ENCODE data around the gene TRIM16. TPM values are rescaled to one million over a fixed set of nuclear protein-coding genes. Genes with fewer than 3 reads are reported as not detected.

Gene TRIM16
- total and polyA plus RNA-seq, 9 of the 15 experiments (the other 6 are each of a cell fraction or from before 2014, with no cell fraction given): 3.5 to 9.2 (median 8.2) TPM

- TF ChIP-seq, protein P1, sequence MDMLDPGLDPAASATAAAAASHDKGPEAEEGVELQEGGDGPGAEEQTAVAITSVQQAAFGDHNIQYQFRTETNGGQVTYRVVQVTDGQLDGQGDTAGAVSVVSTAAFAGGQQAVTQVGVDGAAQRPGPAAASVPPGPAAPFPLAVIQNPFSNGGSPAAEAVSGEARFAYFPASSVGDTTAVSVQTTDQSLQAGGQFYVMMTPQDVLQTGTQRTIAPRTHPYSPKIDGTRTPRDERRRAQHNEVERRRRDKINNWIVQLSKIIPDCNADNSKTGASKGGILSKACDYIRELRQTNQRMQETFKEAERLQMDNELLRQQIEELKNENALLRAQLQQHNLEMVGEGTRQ (CRISPR knock-in tag; IDR thresholded peaks at IDR 0.05): peak; percentile 74
- no peak for TF ChIP-seq LARP7 (IDR thresholded peaks at IDR 0.05)
- TF ChIP-seq RAD51 (IDR thresholded peaks at IDR 0.05; ENCODE audit: borderline replicate concordance, low read depth): peak; percentile 84
- no peak for TF ChIP-seq RUNX1 (IDR thresholded peaks at IDR 0.05; ENCODE audit: low read depth)
- no peak for TF ChIP-seq SRSF1 (IDR thresholded peaks at IDR 0.05; ENCODE audit: low read depth, low read length)
- no peak for TF ChIP-seq STAG1 (CRISPR knock-in tag; IDR thresholded peaks at IDR 0.05; ENCODE audit: borderline replicate concordance)
- no peak for TF ChIP-seq ZFP1 (CRISPR knock-in tag; IDR thresholded peaks at IDR 0.05)
- TF ChIP-seq XRCC3 (IDR thresholded peaks at IDR 0.05): no peak
- no peak for TF ChIP-seq PTTG1 (tag; IDR thresholded peaks at IDR 0.05; ENCODE audit: low read depth)
- TF ChIP-seq ETV6 (IDR thresholded peaks at IDR 0.05; ENCODE audit: borderline replicate concordance in 1 of 2, low read depth in 2 of 2, low read length in 1 of 2): no peak
- TF ChIP-seq ETV6 (CRISPR knock-in tag; IDR thresholded peaks at IDR 0.05; ENCODE audit: borderline replicate concordance): no peak
- no peak for TF ChIP-seq HMGN3 (IDR thresholded peaks at IDR 0.05; ENCODE audit: borderline replicate concordance, extremely low read depth, insufficient read length, low read depth, low read length)
- no peak for TF ChIP-seq U2AF2 (optimal IDR thresholded peaks at IDR 0.05; ENCODE audit: low read depth, low read length)
- no peak for TF ChIP-seq FUS (optimal IDR thresholded peaks at IDR 0.05; ENCODE audit: low read depth, low read length)
- no peak for TF ChIP-seq TOE1 (IDR thresholded peaks at IDR 0.05; ENCODE audit: borderline replicate concordance)
- TF ChIP-seq TOE1 (CRISPR knock-in tag; IDR thresholded peaks at IDR 0.05; ENCODE audit: borderline replicate concordance, low read depth): no peak
- TF ChIP-seq ZNF146 (CRISPR knock-in tag; IDR thresholded peaks at IDR 0.05; ENCODE audit: unreplicated experiment): no peak
- TF ChIP-seq PHB2 (IDR thresholded peaks at IDR 0.05; ENCODE audit: low read depth): no peak
- no peak for TF ChIP-seq RHOXF2B (CRISPR knock-in tag; conservative IDR thresholded peaks at IDR 0.05)
- no peak for TF ChIP-seq CBFB (CRISPR knock-in tag; IDR thresholded peaks at IDR 0.05)
- TF ChIP-seq TBP (optimal IDR thresholded peaks at IDR 0.05; ENCODE audit: low read depth, low read length): peak; percentile 12
- no peak for TF ChIP-seq HNRNPUL1 (IDR thresholded peaks at IDR 0.05; ENCODE audit: low read length)
- TF ChIP-seq ZNF696 (CRISPR knock-in tag; conservative IDR thresholded peaks at IDR 0.05): no peak
- TF ChIP-seq NRF1 (conservative IDR thresholded peaks at IDR 0.05 in 1 of 2, IDR thresholded peaks at IDR 0.05 in 1 of 2): peak; percentile 72 to 75
- peak; percentile 40; the same call in 1 of the 2 replicates for TF ChIP-seq KLF16 (IDR thresholded peaks at IDR 0.05)
- TF ChIP-seq BACH1 (tag; IDR thresholded peaks at IDR 0.05): no peak
- TF ChIP-seq PURB (CRISPR knock-in tag; IDR thresholded peaks at IDR 0.05; ENCODE audit: low read depth): no peak
- TF ChIP-seq GATA2 (CRISPR knock-in tag; IDR thresholded peaks at IDR 0.05): no peak
- TF ChIP-seq, protein P2, sequence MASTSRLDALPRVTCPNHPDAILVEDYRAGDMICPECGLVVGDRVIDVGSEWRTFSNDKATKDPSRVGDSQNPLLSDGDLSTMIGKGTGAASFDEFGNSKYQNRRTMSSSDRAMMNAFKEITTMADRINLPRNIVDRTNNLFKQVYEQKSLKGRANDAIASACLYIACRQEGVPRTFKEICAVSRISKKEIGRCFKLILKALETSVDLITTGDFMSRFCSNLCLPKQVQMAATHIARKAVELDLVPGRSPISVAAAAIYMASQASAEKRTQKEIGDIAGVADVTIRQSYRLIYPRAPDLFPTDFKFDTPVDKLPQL (IDR thresholded peaks at IDR 0.05; ENCODE audit: extremely low read depth, insufficient read length): no peak
- no peak for TF ChIP-seq ZNF384 (IDR thresholded peaks at IDR 0.05; ENCODE audit: low read depth, low read length)
- no peak for TF ChIP-seq HDAC6 (IDR thresholded peaks at IDR 0.05; ENCODE audit: low read depth, low read length)
- TF ChIP-seq PHB (CRISPR knock-in tag; IDR thresholded peaks at IDR 0.05): no peak
Measured at GRCh38 chr17:15651583-15652110, 32.5 kb downstream of the TRIM16 start (continued).

Measured in K562 (cell line).